ENCODE measurements around the gene SPOPL. TPM values are rescaled to one million over a fixed set of nuclear protein-coding genes. Genes with fewer than 3 reads are reported as not detected.

The SPOPL gene
- total RNA-seq, 2 donors from 2014 or later: 12.1 to 14.4 TPM

GRCh38 chr2:138565230-138565598 lies 63.6 kb downstream of the SPOPL start:
- H3K4me3 ChIP-seq: no peak overlapping the region
- no peaks in the 10 kb centered on the region for H3K27me3 ChIP-seq
- DNase-seq (ENCODE audit: low spot score): no peak
- TF ChIP-seq CTCF (IDR thresholded peaks at IDR 0.05): no peak
- peaks cover 19% of the 10 kb centered on the region for H3K36me3 ChIP-seq
- H3K27ac ChIP-seq: no peak overlapping the region
- no peaks in the 10 kb centered on the region for H3K9me3 ChIP-seq
- no peaks in the 10 kb centered on the region for H3K4me1 ChIP-seq

- no peaks in the 10 kb centered on the region for H3K4me1 ChIP-seq
- no peak for TF ChIP-seq CTCF (IDR thresholded peaks at IDR 0.05)
- H3K4me3 ChIP-seq: no peak overlapping the region
- DNase-seq (ENCODE audit: low spot score): no peak
- no peaks in the 10 kb centered on the region for H3K9me3 ChIP-seq
- no peaks in the 10 kb centered on the region for H3K27me3 ChIP-seq
- H3K27ac ChIP-seq: no peak overlapping the region
- peaks cover 24% of the 10 kb centered on the region for H3K36me3 ChIP-seq
Observed at GRCh38 chr2:138572318-138572717, 70.7 kb downstream of the SPOPL start.

- Histone ChIP-seq H3K9me3 (peaks cover 0 to 15% of the 10 kb centered on the region in 2 donors), H3K27ac (no peak overlapping the region), H3K4me1 (no peaks in the 10 kb centered on the region), H3K36me3 (no peaks in the 10 kb centered on the region), H3K27me3 (no peaks in the 10 kb centered on the region), H3K4me3 (no peak overlapping the region)
- no peak for DNase-seq (ENCODE audit: low spot score)
- TF ChIP-seq CTCF (IDR thresholded peaks at IDR 0.05): no peak
Observed at GRCh38 chr2:138577066-138577465, 75.5 kb downstream of the SPOPL start.

- H3K9me3 ChIP-seq: peaks cover 0 to 15% of the 10 kb centered on the region in 2 donors
Observed at GRCh38 chr2:138579556-138579955, 78.0 kb downstream of the SPOPL start.

GRCh38 chr2:138581909-138582308 lies 80.3 kb downstream of the SPOPL start:
- DNase-seq (ENCODE audit: low spot score): no peak
- Histone ChIP-seq H3K4me3 (no peak overlapping the region), H3K27ac (no peak overlapping the region), H3K4me1 (no peaks in the 10 kb centered on the region), H3K27me3 (no peaks in the 10 kb centered on the region), H3K9me3 (peaks cover 0 to 15% of the 10 kb centered on the region in 2 donors), H3K36me3 (no peaks in the 10 kb centered on the region)
- TF ChIP-seq CTCF (IDR thresholded peaks at IDR 0.05): no peak

More at GRCh38 chr2:138579556-138579955, 78.0 kb downstream of the SPOPL start:
- Histone ChIP-seq H3K4me3 (no peak overlapping the region), H3K4me1 (no peaks in the 10 kb centered on the region), H3K27me3 (no peaks in the 10 kb centered on the region), H3K36me3 (no peaks in the 10 kb centered on the region), H3K27ac (no peak overlapping the region)
- TF ChIP-seq CTCF (IDR thresholded peaks at IDR 0.05): no peak
- DNase-seq (ENCODE audit: low spot score): no peak

GRCh38 chr2:138589663-138590062 lies 88.1 kb downstream of the SPOPL start:
- TF ChIP-seq CTCF (IDR thresholded peaks at IDR 0.05): no peak
- no peak for DNase-seq (ENCODE audit: low spot score)
- Histone ChIP-seq H3K27ac (no peak overlapping the region), H3K4me1 (no peaks in the 10 kb centered on the region), H3K4me3 (no peak overlapping the region), H3K9me3 (no peaks in the 10 kb centered on the region), H3K36me3 (no peaks in the 10 kb centered on the region), H3K27me3 (no peaks in the 10 kb centered on the region)

All from right atrium auricular region (tissue), 2 donors.